ENCODE measurements around the gene CLCN5.

Gene CLCN5

DNA sequence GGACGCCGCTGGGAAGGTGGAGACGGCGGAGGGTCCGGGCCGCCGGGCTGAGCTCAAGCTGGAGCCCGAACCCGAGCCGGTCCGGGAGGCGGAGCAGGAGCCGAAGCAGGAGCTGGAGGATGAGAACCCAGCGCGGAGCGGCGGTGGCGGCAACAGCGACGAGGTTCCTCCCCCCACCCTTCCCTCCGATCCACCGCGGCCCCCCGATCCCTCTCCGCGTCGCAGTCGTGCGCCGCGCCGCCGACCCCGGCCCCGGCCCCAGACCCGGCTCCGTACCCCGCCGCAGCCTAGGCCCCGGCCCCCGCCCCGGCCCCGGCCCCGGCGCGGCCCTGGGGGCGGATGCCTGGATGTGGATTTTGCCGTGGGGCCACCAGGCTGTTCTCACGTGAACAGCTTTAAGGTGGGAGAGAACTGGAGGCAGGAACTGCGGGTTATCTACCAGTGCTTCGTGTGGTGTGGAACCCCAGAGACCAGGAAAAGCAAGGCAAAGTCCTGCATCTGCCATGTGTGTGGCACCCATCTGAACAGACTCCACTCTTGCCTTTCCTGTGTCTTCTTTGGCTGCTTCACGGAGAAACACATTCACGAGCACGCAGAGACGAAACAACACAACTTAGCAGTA is 42.6 kb upstream of the CLCN5 start:
- TF ChIP-seq, protein P1, sequence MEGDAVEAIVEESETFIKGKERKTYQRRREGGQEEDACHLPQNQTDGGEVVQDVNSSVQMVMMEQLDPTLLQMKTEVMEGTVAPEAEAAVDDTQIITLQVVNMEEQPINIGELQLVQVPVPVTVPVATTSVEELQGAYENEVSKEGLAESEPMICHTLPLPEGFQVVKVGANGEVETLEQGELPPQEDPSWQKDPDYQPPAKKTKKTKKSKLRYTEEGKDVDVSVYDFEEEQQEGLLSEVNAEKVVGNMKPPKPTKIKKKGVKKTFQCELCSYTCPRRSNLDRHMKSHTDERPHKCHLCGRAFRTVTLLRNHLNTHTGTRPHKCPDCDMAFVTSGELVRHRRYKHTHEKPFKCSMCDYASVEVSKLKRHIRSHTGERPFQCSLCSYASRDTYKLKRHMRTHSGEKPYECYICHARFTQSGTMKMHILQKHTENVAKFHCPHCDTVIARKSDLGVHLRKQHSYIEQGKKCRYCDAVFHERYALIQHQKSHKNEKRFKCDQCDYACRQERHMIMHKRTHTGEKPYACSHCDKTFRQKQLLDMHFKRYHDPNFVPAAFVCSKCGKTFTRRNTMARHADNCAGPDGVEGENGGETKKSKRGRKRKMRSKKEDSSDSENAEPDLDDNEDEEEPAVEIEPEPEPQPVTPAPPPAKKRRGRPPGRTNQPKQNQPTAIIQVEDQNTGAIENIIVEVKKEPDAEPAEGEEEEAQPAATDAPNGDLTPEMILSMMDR (IDR thresholded peaks at IDR 0.05; ENCODE audit: low read length, missing control alignments), result no peak
- no peak for DNase-seq (ENCODE audit: low read depth)
- peak overlapping the region; percentile 60 for H3K4me3 ChIP-seq (replicated peaks; ENCODE audit: low read depth, low read length)

DNA sequence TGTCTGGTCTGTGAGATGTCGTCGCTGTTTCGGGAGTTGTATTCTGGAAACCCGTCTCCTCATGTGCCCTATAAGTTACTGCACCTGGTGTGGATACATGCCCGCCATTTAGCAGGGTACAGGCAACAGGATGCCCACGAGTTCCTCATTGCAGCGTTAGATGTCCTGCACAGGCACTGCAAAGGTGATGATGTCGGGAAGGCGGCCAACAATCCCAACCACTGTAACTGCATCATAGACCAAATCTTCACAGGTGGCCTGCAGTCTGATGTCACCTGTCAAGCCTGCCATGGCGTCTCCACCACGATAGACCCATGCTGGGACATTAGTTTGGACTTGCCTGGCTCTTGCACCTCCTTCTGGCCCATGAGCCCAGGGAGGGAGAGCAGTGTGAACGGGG is 41.7 kb upstream of the CLCN5 start:
- TF ChIP-seq, protein P1 (IDR thresholded peaks at IDR 0.05; ENCODE audit: low read length, missing control alignments), result no peak
- no peak overlapping the region for H3K4me3 ChIP-seq (replicated peaks; ENCODE audit: low read depth, low read length)
- DNase-seq (ENCODE audit: low read depth), result no peak

DNA sequence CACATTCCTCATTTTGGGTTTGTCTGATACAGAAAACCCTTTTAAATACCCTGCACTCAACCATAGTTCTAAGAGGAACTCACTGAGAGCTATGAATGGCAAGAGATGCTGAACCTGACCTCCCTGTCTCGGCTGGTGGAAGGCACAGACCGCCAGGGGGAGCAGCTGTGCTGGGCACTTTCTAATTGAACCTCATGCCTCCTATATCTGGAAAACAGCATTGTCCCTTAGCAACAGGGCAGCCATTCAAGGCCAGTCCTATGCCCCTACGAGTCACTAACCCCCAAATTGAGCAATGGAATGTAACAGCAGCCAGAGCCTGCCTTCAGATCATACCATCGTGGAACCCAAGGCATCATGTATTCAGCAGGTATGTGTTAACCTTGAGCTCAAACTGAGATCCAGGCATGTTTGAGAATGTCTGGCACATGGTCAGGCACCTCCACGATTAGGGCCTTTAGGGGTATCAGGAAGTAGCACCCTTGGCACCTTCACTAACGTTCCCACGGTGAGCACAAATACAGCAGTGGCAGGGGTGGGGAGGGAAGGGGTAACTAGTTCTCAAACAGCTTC is 38.0 kb upstream of the CLCN5 start:
- no peak overlapping the region for H3K4me3 ChIP-seq (replicated peaks; ENCODE audit: low read depth, low read length)
- TF ChIP-seq, protein P1 (IDR thresholded peaks at IDR 0.05; ENCODE audit: low read length, missing control alignments), result peak; percentile 80
- peak; percentile 68 for DNase-seq (ENCODE audit: low read depth)

DNA sequence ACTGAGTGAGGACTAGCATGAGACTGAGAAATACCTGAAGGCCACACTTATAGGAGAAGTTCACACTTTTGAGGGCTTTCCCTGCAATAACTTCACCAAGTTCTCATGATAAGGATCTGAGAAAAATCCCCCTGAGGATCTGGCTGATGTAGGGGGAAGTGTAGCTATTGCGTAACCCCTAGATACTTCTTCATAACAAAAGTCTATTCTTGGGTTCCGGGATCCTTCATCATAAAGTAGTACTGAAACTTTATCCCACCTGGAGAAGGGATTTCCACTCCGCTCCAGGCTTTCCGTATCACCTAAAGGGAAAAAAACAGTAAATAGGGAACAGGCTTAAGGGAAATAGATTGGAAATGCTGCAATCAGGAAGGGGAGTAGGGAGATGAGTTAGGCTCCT is 29.9 kb upstream of the CLCN5 start:
- no peak for DNase-seq (ENCODE audit: low read depth)
- TF ChIP-seq, protein P1 (IDR thresholded peaks at IDR 0.05; ENCODE audit: low read length, missing control alignments), result no peak
- H3K4me3 ChIP-seq (replicated peaks; ENCODE audit: low read depth, low read length), result no peak overlapping the region

DNA sequence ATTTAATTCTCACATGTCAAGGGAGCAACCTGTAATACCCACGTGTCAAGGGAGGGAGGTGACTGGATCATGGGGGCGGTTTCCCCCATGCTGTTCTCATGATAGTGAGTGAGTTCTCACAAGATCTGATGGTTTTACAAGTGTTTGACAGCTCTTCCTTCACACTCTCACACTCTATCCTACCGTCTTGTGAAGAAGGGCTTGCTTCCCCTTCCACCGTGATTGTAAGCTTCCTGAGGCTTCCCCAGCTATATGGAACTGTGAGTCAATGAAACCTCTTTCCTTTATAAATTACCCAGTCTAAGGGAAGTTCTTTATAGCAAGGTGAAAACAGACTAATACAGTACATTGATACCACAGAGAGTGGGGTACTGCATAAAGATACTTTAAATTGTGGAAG is 25.4 kb upstream of the CLCN5 start:
- DNase-seq (ENCODE audit: low read depth), result no peak
- H3K4me3 ChIP-seq (replicated peaks; ENCODE audit: low read depth, low read length), result no peak overlapping the region
- TF ChIP-seq, protein P1 (IDR thresholded peaks at IDR 0.05; ENCODE audit: low read length, missing control alignments), result no peak

DNA sequence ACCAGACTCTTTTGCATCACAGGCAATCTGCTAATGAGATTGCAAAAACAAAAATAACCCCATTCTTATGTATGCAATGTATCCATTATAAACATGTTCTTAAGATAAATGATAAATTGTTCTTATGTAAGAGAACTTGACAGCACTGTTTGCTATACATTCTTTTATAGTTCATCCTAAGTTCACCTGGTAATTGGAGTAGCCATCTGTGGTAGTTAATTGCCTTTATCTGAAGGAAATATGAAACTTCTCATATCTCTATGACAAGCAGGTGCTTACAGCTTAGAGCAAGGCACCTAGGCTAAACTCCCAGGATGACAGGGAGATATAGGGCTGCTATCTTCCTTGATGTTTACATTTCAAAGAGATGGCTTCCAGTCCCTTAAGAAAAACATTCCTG is 21.3 kb upstream of the CLCN5 start:
- DNase-seq (ENCODE audit: low read depth), result no peak
- TF ChIP-seq, protein P1 (IDR thresholded peaks at IDR 0.05; ENCODE audit: low read length, missing control alignments), result no peak
- H3K4me3 ChIP-seq (replicated peaks; ENCODE audit: low read depth, low read length), result no peak overlapping the region

DNA sequence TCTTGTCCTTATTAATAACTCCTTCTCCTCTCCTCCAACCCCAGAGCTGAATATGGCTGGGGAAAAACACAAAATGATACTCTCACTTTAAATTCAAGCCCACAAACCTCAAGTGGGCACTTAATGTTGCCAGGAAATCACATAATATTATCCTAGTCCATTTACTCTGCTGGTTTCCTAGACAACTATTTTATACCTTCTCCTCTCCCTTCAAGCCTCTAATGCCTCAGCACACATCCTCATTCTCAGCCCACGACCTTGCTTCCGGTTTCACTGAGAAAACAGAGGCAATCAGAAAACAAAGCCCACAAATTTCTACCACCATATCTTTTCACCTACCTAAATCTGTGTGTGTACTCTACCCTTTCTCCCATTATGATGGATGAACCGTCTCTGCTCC is 12.1 kb upstream of the CLCN5 start:
- TF ChIP-seq, protein P1 (IDR thresholded peaks at IDR 0.05; ENCODE audit: low read length, missing control alignments), result no peak
- no peak for DNase-seq (ENCODE audit: low read depth)
- no peak overlapping the region for H3K4me3 ChIP-seq (replicated peaks; ENCODE audit: low read depth, low read length)
